Neuron (in vitro differentiated cells): Measurements from ENCODE around the gene RAB25.
"Not testable (repeated sequence)": the region's sequence is repeated elsewhere in the genome, so short reads cannot be mapped to it uniquely, and the experiment has no call there.

ENCODE experiments used
- H2AFZ ChIP-seq: one replicate; pipeline ENCODE4 v1.6.1; 2013; ENCODE audit warnings: low read depth, mild to moderate bottlenecking, inconsistent platforms, low read length, moderate library complexity
- H3K27me3 ChIP-seq: one replicate; pipeline ENCODE4 v1.6.1; 2013; ENCODE audit warnings: low read length; ENCODE audit not compliant: insufficient read depth
- H3K36me3 ChIP-seq: one replicate; pipeline ENCODE4 v1.6.1; 2013; ENCODE audit warnings: low read length; ENCODE audit not compliant: insufficient read depth
- H3K4me1 ChIP-seq: one replicate; pipeline ENCODE4 v1.6.1; 2013; ENCODE audit warnings: low read length; ENCODE audit not compliant: insufficient read depth
- H3K4me3 ChIP-seq: 2 replicates; pipeline ENCODE4 v1.5.1; 2013; ENCODE audit warnings: mild to moderate bottlenecking, low read length, moderate library complexity
- H3K9me3 ChIP-seq: one replicate; pipeline ENCODE4 v1.6.1; 2013; ENCODE audit warnings: low read length

Gene RAB25

GRCh38 chr1:156114919-156115513 lies 54.1 kb downstream of the RAB25 start:
- Histone ChIP-seq H3K27me3 (no peaks in the 10 kb centered on the region), H3K9me3 (no peaks in the 10 kb centered on the region), H3K4me3 (no peak overlapping the region), H3K4me1 (peaks cover 29% of the 10 kb centered on the region), H2AFZ (no peak overlapping the region), H3K36me3 (peaks cover 19% of the 10 kb centered on the region)

- Histone ChIP-seq H3K4me3 (no peak overlapping the region), H3K36me3 (peaks cover 22% of the 10 kb centered on the region), H2AFZ (no peak overlapping the region), H3K27me3 (no peaks in the 10 kb centered on the region), H3K4me1 (peaks cover 29% of the 10 kb centered on the region), H3K9me3 (no peaks in the 10 kb centered on the region)
These were observed 54.8 kb downstream of the RAB25 start for GRCh38 chr1:156115514-156116374.

- H3K9me3 ChIP-seq, H3K4me3 ChIP-seq, H2AFZ ChIP-seq, H3K27me3 ChIP-seq: not testable (repeated sequence)
- H3K4me1 ChIP-seq: peaks cover 34% of the 10 kb centered on the region
- H3K36me3 ChIP-seq: peaks cover 27% of the 10 kb centered on the region
These were observed 55.8 kb downstream of the RAB25 start for GRCh38 chr1:156116731-156117130.

- Histone ChIP-seq H3K4me1 (peaks cover 37% of the 10 kb centered on the region), H2AFZ (no peak overlapping the region), H3K36me3 (peaks cover 30% of the 10 kb centered on the region), H3K4me3 (no peak overlapping the region), H3K9me3 (no peaks in the 10 kb centered on the region), H3K27me3 (no peaks in the 10 kb centered on the region)
These were observed 56.6 kb downstream of the RAB25 start for GRCh38 chr1:156117414-156118176.

GRCh38 chr1:156118177-156118868 lies 57.4 kb downstream of the RAB25 start:
- peaks cover 30% of the 10 kb centered on the region for H3K36me3 ChIP-seq
- H3K4me1 ChIP-seq: peaks cover 40% of the 10 kb centered on the region
- no peak overlapping the region for H3K4me3 ChIP-seq
- H3K27me3 ChIP-seq: no peaks in the 10 kb centered on the region
- no peaks in the 10 kb centered on the region for H3K9me3 ChIP-seq
- no peak overlapping the region for H2AFZ ChIP-seq

- peaks cover 35% of the 10 kb centered on the region for H3K4me1 ChIP-seq
These were observed 58.7 kb downstream of the RAB25 start for GRCh38 chr1:156119503-156120209.

More at GRCh38 chr1:156119503-156120209, 58.7 kb downstream of the RAB25 start:
- no peaks in the 10 kb centered on the region for H3K9me3 ChIP-seq
- no peak overlapping the region for H3K4me3 ChIP-seq
- peaks cover 30% of the 10 kb centered on the region for H3K36me3 ChIP-seq
- H3K27me3 ChIP-seq: no peaks in the 10 kb centered on the region
- no peak overlapping the region for H2AFZ ChIP-seq
